Fibroblast of peridontal ligament (primary cell): ENCODE measurements around the gene HMHB1.
"Not testable (repeated sequence)": the region's sequence is repeated elsewhere in the genome, so short reads cannot be mapped to it uniquely, and the experiment has no call there.

Experiments
- DNase-seq: peaks from one replicate; pipeline ENCODE4 v3.0.0-alpha.2; 2010; ENCODE audit errors: extremely low read depth

Gene HMHB1

GRCh38 chr5:143801252-143801939 is 10.6 kb upstream of the HMHB1 start:
- DNase-seq, result no peak

- DNase-seq, result no peak
Observed at GRCh38 chr5:143805861-143806260, 6.1 kb upstream of the HMHB1 start.

- DNase-seq, result peak; percentile 40
Observed at GRCh38 chr5:143806579-143806978, 5.4 kb upstream of the HMHB1 start.

GRCh38 chr5:143807401-143807800 is 4.6 kb upstream of the HMHB1 start:
- DNase-seq, result no peak

- DNase-seq, result not testable (repeated sequence)
Observed at GRCh38 chr5:143816370-143816769, 4.4 kb downstream of the HMHB1 start.

GRCh38 chr5:143819716-143820115 is 7.8 kb downstream of the HMHB1 start:
- DNase-seq, result no peak

GRCh38 chr5:143820451-143820850 is 8.5 kb downstream of the HMHB1 start:
- peak; percentile 57 for DNase-seq

GRCh38 chr5:143824851-143825720 is 13.1 kb downstream of the HMHB1 start:
- peak; percentile 80 for DNase-seq

GRCh38 chr5:143826951-143827444 is 15.0 kb downstream of the HMHB1 start:
- peak; percentile 56 for DNase-seq

GRCh38 chr5:143828710-143829109 is 16.7 kb downstream of the HMHB1 start:
- DNase-seq, result peak; percentile 22

- DNase-seq, result no peak
Observed at GRCh38 chr5:143833177-143833576, 21.2 kb downstream of the HMHB1 start.

GRCh38 chr5:143835251-143835650 is 23.3 kb downstream of the HMHB1 start:
- no peak for DNase-seq

GRCh38 chr5:143836161-143836725 is 24.3 kb downstream of the HMHB1 start:
- DNase-seq, result peak; percentile 82

- peak; percentile 80 for DNase-seq
Observed at GRCh38 chr5:143837306-143837848, 25.4 kb downstream of the HMHB1 start.

- DNase-seq, result no peak
Observed at GRCh38 chr5:143841446-143841845, 29.5 kb downstream of the HMHB1 start.

- DNase-seq, result no peak
Observed at GRCh38 chr5:143842920-143843319, 31.0 kb downstream of the HMHB1 start.

GRCh38 chr5:143843461-143843860 is 31.5 kb downstream of the HMHB1 start:
- DNase-seq, result no peak

GRCh38 chr5:143850050-143850683 is 38.2 kb downstream of the HMHB1 start:
- no peak for DNase-seq

- no peak for DNase-seq
Observed at GRCh38 chr5:143851383-143851782, 39.4 kb downstream of the HMHB1 start.

GRCh38 chr5:143860211-143860610 is 48.2 kb downstream of the HMHB1 start:
- DNase-seq, result no peak

- no peak for DNase-seq
Observed at GRCh38 chr5:143862271-143862670, 50.3 kb downstream of the HMHB1 start.
